ENCODE data around the gene CUX1.

DNA sequence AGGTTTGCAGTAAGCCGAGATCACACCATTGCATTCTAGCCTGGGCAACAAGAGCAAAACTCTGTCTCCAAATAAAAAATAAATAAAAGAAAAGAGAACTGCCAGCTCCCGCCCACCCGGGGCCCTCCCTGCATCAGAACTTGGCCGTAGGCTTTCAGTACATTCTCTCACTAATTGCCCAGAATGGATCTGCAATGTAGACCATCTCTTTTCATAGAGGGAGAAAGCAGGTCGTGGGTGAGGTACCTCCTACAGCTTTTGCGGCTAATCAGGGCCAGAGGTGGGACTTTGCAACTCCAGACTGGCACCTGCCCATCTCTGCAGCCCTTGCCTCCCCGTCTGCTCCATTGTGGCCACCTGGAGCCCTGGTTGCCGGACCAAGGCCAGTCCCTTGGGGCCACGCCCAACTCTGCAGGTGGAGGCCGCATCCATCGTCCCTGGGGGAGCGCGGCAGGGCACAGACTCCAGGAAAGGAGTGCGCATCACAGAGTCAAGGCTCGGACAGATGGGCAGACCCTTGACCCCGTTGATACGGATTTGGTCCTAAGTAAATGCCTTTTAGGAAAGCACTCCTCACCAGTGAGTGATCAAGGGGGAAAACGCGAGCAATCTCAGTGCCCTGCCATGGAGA lies 290.2 kb downstream of the CUX1 start:
- no peak for TF ChIP-seq EZH2 (IDR thresholded peaks at IDR 0.05; ENCODE audit: low read length, unreplicated experiment)
- no peak for TF ChIP-seq CTCF (conservative IDR thresholded peaks at IDR 0.05; ENCODE audit: low read depth, low read length)
